ENCODE results near the gene AP1S2. TPM values are rescaled to one million over a fixed set of nuclear protein-coding genes. Genes with fewer than 3 reads are reported as not detected.
"Not testable (repeated sequence)": the region's sequence is repeated elsewhere in the genome, so short reads cannot be mapped to it uniquely, and the experiment has no call there.

AP1S2 gene
- total RNA-seq, 2 donors from 2014 or later = 133 to 220 TPM

GRCh38 chrX:15834053-15834452 lies 20.6 kb downstream of the AP1S2 start:
- H3K36me3 ChIP-seq (ENCODE audit: control insufficient read depth, insufficient read depth, low read length) = peaks cover 42% of the 10 kb centered on the region
- H3K27ac ChIP-seq (ENCODE audit: low read depth, low read length) = no peak overlapping the region
- H3K36me3 Mint-ChIP-seq (ENCODE audit: low read depth) = peaks cover 49% of the 10 kb centered on the region

GRCh38 chrX:15831347-15831746 lies 23.3 kb downstream of the AP1S2 start:
- H3K27me3 Mint-ChIP-seq (ENCODE audit: insufficient read depth); H3K4me3 Mint-ChIP-seq: not testable (repeated sequence)
- no CpG with 5 or more reads among the region's 2 CpGs for WGBS, 2 experiments (ENCODE audit: insufficient coverage in 1 of 2, insufficient read length in 1 of 2)

More at GRCh38 chrX:15834053-15834452, 20.6 kb downstream of the AP1S2 start:
- Mint-ChIP-seq H3K9me3 (no peaks in the 10 kb centered on the region), H3K4me1 (peaks cover 40% of the 10 kb centered on the region), H3K4me3 (no peak overlapping the region), H3K27me3 (ENCODE audit: insufficient read depth) (no peaks in the 10 kb centered on the region), H3K27ac (peak overlapping the region; percentile 69)
- TF ChIP-seq, protein P1, sequence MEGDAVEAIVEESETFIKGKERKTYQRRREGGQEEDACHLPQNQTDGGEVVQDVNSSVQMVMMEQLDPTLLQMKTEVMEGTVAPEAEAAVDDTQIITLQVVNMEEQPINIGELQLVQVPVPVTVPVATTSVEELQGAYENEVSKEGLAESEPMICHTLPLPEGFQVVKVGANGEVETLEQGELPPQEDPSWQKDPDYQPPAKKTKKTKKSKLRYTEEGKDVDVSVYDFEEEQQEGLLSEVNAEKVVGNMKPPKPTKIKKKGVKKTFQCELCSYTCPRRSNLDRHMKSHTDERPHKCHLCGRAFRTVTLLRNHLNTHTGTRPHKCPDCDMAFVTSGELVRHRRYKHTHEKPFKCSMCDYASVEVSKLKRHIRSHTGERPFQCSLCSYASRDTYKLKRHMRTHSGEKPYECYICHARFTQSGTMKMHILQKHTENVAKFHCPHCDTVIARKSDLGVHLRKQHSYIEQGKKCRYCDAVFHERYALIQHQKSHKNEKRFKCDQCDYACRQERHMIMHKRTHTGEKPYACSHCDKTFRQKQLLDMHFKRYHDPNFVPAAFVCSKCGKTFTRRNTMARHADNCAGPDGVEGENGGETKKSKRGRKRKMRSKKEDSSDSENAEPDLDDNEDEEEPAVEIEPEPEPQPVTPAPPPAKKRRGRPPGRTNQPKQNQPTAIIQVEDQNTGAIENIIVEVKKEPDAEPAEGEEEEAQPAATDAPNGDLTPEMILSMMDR (conservative IDR thresholded peaks at IDR 0.05) = no peak
- no peak for DNase-seq
- no peaks in the 10 kb centered on the region for H3K4me1 ChIP-seq (ENCODE audit: control insufficient read depth, insufficient read depth, low read length)
- no peaks in the 10 kb centered on the region for H3K9me3 ChIP-seq (ENCODE audit: control insufficient read depth, low read length)
- no peaks in the 10 kb centered on the region for H3K27me3 ChIP-seq (ENCODE audit: control insufficient read depth, insufficient read depth, low read length, poor library complexity, severe bottlenecking)
- 90% methylated on average over 2 of the region's 3 CpGs; no CpG with 5 or more reads in 1 of the 2 experiments for WGBS, 2 experiments (ENCODE audit: insufficient coverage in 1 of 2, insufficient read length in 1 of 2)
- H3K9ac ChIP-seq (ENCODE audit: extremely low read depth, low read length, poor library complexity, severe bottlenecking) = no peak overlapping the region
- H3K4me3 ChIP-seq (ENCODE audit: low read length) = no peak overlapping the region

DNA sequence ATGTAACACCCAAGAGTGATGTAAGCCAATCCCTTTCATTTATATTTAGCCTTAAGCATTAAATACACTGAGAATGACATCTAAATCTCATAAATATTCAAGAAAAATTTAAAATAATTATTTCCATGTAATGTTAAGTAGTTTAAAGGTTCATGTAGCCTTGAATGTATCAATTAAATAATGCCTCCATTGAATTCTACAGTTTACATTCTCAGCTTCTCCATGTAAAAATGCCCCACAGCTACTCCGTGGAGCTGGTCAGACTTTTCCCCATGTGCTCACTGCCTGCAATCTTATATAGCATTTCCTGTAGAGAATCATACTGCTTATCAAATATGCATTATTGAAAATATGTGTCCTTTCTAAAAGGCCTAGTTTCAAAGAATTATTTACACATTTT lies 25.4 kb downstream of the AP1S2 start:
- Mint-ChIP-seq H3K4me3 (no peak overlapping the region), H3K27ac (peak overlapping the region; percentile 50), H3K4me1 (peaks cover 42% of the 10 kb centered on the region), H3K36me3 (ENCODE audit: low read depth) (peaks cover 31% of the 10 kb centered on the region), H3K9me3 (no peaks in the 10 kb centered on the region), H3K27me3 (ENCODE audit: insufficient read depth) (no peaks in the 10 kb centered on the region)
- 100% methylated on average over 1 of the region's 1 CpG; no CpG with 5 or more reads in 1 of the 2 experiments for WGBS, 2 experiments (ENCODE audit: insufficient coverage in 1 of 2, insufficient read length in 1 of 2)
- DNase-seq = no peak
- TF ChIP-seq, protein P1 (conservative IDR thresholded peaks at IDR 0.05) = no peak
- H3K9me3 ChIP-seq (ENCODE audit: control insufficient read depth, low read length) = no peaks in the 10 kb centered on the region
- H3K27ac ChIP-seq (ENCODE audit: low read depth, low read length) = no peak overlapping the region
- H3K36me3 ChIP-seq (ENCODE audit: control insufficient read depth, insufficient read depth, low read length) = peaks cover 53% of the 10 kb centered on the region
- no peak overlapping the region for H3K9ac ChIP-seq (ENCODE audit: extremely low read depth, low read length, poor library complexity, severe bottlenecking)
- H3K4me1 ChIP-seq (ENCODE audit: control insufficient read depth, insufficient read depth, low read length) = no peaks in the 10 kb centered on the region
- H3K27me3 ChIP-seq (ENCODE audit: control insufficient read depth, insufficient read depth, low read length, poor library complexity, severe bottlenecking) = no peaks in the 10 kb centered on the region
- no peak overlapping the region for H3K4me3 ChIP-seq (ENCODE audit: low read length)

More at GRCh38 chrX:15831347-15831746, 23.3 kb downstream of the AP1S2 start:
- H3K27ac ChIP-seq (ENCODE audit: low read depth, low read length); H3K9ac ChIP-seq (ENCODE audit: extremely low read depth, low read length, poor library complexity, severe bottlenecking); H3K4me3 ChIP-seq (ENCODE audit: low read length); DNase-seq; H3K27ac Mint-ChIP-seq; H3K27me3 ChIP-seq (ENCODE audit: control insufficient read depth, insufficient read depth, low read length, poor library complexity, severe bottlenecking); H3K4me1 ChIP-seq (ENCODE audit: control insufficient read depth, insufficient read depth, low read length); H3K9me3 ChIP-seq (ENCODE audit: control insufficient read depth, low read length); H3K9me3 Mint-ChIP-seq: not testable (repeated sequence)
- H3K4me1 Mint-ChIP-seq = peaks cover 53% of the 10 kb centered on the region
- H3K36me3 ChIP-seq (ENCODE audit: control insufficient read depth, insufficient read depth, low read length) = peaks cover 45% of the 10 kb centered on the region
- H3K36me3 Mint-ChIP-seq (ENCODE audit: low read depth) = peaks cover 33% of the 10 kb centered on the region

- H3K36me3 ChIP-seq (ENCODE audit: control insufficient read depth, insufficient read depth, low read length) = peaks cover 43% of the 10 kb centered on the region
- 80% methylated on average over 2 of the region's 5 CpGs; no CpG with 5 or more reads in 1 of the 2 experiments for WGBS, 2 experiments (ENCODE audit: insufficient coverage in 1 of 2, insufficient read length in 1 of 2)
- no peak overlapping the region for H3K9ac ChIP-seq (ENCODE audit: extremely low read depth, low read length, poor library complexity, severe bottlenecking)
- TF ChIP-seq, protein P1 (conservative IDR thresholded peaks at IDR 0.05) = no peak
- H3K4me1 ChIP-seq (ENCODE audit: control insufficient read depth, insufficient read depth, low read length) = no peaks in the 10 kb centered on the region
- no peaks in the 10 kb centered on the region for H3K9me3 Mint-ChIP-seq
- H3K4me3 Mint-ChIP-seq = no peak overlapping the region
- H3K36me3 Mint-ChIP-seq (ENCODE audit: low read depth) = peaks cover 41% of the 10 kb centered on the region
- DNase-seq = no peak
- no peaks in the 10 kb centered on the region for H3K9me3 ChIP-seq (ENCODE audit: control insufficient read depth, low read length)
- no peak overlapping the region for H3K27ac ChIP-seq (ENCODE audit: low read depth, low read length)
- no peaks in the 10 kb centered on the region for H3K27me3 Mint-ChIP-seq (ENCODE audit: insufficient read depth)
- H3K4me3 ChIP-seq (ENCODE audit: low read length) = no peak overlapping the region
- H3K27me3 ChIP-seq (ENCODE audit: control insufficient read depth, insufficient read depth, low read length, poor library complexity, severe bottlenecking) = no peaks in the 10 kb centered on the region
- H3K4me1 Mint-ChIP-seq = peaks cover 28% of the 10 kb centered on the region
- peak overlapping the region; percentile 67 for H3K27ac Mint-ChIP-seq
Measured at GRCh38 chrX:15825936-15826335, 28.7 kb downstream of the AP1S2 start.

Measured in endodermal cell (in vitro differentiated cells).